H54 (cell line): ENCODE results near the gene FAT2.

ENCODE experiments used
- DNase-seq: peaks from one replicate; pipeline ENCODE4 v3.0.0; 2011; ENCODE audit warnings: low spot score, mixed read lengths; ENCODE audit not compliant: insufficient read length
- FAIRE-seq: peaks from 3 replicates; lab custom pipeline; 2011; peaks lifted over from hg19 to GRCh38; lab: Jason Lieb, UNC
- POLR2A ChIP-seq: IDR thresholded peaks from 2 replicates; pipeline ENCODE4 v1.6.1; 2011; ENCODE audit warnings: low read depth, mild to moderate bottlenecking, low read length

Gene FAT2

DNA sequence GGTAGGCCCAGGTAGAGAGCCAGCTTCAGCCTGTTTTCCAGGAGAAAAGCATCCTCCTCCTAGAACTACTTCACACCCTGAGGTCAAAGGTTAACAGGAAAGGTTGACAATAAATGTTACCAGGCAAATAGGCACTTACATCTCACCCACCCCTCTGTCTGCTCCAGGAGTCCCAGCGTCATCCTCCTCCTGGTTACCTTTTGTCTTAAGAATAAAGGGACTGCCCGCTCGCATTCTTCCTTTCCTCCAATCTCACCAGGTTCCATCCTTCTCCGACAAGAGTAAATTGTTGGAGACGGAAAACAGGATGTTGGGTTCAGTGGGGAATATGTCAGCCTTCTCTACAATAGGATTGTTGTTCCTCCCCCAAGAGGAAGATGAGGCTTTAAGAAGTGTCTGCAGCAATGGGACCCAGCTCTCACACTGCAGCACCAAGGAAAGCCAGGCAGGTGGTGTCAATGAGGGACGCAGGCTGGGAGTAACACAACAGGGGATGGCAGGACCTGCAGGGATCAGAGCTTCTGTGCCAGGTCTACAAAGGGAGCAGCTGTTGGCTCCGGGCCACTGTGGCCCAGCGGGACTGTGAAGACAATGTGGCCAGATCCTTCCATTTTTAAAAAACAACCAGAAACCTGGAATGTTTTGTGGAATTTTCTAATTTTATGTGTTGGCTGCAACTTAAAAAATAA lies 29.0 kb downstream of the FAT2 start:
- FAIRE-seq: no peak

GRCh38 chr5:151557951-151558350 lies 33.2 kb downstream of the FAT2 start:
- DNase-seq (no peak), FAIRE-seq (no peak)
- no peak for TF ChIP-seq POLR2A

More for the DNA sequence above, 29.0 kb downstream of the FAT2 start:
- DNase-seq: no peak
- no peak for TF ChIP-seq POLR2A

GRCh38 chr5:151557466-151557865 lies 33.7 kb downstream of the FAT2 start:
- FAIRE-seq (no peak), DNase-seq (no peak)
- TF ChIP-seq POLR2A: no peak

GRCh38 chr5:151556806-151557205 lies 34.3 kb downstream of the FAT2 start:
- no peak for TF ChIP-seq POLR2A
- DNase-seq (no peak), FAIRE-seq (no peak)

DNA sequence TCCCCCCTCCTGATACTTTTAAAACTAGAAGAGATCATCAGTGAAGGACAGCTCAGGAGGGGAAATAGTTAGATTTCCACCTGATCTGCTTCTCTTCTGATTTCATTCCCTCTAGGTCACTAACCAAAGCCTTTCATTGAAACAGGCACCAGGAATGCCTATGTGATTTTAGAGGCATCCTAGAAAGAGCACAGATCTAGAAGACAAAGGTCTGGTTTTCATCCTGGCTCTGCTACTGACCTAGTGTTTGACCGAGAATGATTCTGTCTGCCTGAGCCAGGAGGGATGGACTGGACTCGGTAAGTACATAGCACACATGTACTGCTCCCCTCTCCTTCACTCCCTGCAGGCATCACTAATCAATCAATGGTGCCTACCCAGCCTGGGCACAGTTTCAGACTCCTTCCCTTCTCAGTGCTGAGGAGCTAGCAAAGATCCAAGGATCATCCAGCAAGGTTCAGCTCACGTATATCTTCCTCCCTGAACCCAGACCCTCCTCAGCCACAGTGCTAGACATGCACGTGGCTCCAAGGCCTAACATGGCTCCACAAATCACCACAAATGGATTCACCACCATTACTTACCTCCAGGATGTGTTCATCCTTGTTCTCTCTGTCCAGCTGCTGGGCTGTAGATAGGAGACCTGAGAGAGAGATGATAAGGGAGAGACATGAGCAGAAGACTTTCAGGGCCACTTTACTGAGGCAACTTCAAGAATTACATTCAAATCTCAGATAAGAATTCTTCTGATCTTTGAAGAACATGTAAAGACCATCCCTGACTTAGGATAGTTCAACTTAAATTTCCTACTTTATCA lies 35.2 kb downstream of the FAT2 start:
- FAIRE-seq: no peak
- no peak for DNase-seq
- no peak for TF ChIP-seq POLR2A

- no peak for TF ChIP-seq POLR2A
- DNase-seq (no peak), FAIRE-seq (no peak)
Observed at GRCh38 chr5:151553695-151554094, 37.4 kb downstream of the FAT2 start.

DNA sequence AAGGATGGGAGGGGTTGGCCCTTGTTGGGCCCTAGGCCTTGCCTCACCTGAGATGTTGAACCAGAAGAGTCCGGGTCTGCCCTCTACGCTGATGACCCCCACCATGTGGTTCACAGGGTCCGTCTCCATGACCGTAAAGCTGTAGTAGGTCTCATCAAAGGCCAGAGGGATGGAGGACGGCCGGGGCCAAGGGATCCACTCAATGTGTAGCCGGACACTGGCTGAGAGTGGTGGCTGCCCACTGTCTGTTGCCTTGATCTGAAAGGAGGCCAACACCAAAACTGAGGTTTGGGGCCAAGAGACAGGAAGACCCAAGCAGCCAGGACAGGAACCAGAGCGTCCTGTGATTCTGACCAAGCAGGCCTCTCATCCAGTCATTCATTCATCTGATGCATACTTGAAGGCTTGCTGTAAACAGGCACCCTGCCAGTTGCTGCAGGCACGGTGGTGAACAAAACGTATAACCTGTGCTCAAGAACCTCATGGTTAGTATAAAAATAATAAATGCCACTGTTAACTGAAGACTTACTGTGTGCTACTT lies 37.9 kb downstream of the FAT2 start:
- no peak for TF ChIP-seq POLR2A
- DNase-seq (no peak), FAIRE-seq (no peak)

- no peak for FAIRE-seq
- DNase-seq: no peak
Observed at GRCh38 chr5:151551985-151552384, 39.1 kb downstream of the FAT2 start.

DNA sequence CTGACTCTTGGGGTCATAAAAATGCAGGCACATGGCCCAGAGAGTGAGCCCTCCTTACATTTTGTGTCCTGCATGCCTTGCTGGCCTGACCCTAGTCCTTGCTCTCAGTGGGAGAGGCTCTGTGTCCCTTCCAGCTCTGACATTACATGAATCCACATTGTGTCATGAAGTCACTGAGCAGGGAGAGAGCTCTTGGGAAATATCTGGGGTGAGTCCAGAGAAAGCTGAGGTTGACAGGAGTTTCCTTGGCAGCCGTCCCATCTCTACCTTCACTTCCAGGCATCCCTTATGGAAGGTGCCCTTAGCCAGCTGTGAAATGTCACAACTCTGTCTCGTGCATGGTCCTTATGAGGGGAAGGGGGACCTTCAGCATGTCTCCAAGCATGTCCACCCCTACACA lies 41.0 kb downstream of the FAT2 start:
- no peak for TF ChIP-seq POLR2A
- DNase-seq: no peak
- no peak for FAIRE-seq

More at GRCh38 chr5:151551985-151552384, 39.1 kb downstream of the FAT2 start:
- no peak for TF ChIP-seq POLR2A

GRCh38 chr5:151549713-151550112 lies 41.4 kb downstream of the FAT2 start:
- DNase-seq (no peak), FAIRE-seq (no peak)
- TF ChIP-seq POLR2A: no peak

DNA sequence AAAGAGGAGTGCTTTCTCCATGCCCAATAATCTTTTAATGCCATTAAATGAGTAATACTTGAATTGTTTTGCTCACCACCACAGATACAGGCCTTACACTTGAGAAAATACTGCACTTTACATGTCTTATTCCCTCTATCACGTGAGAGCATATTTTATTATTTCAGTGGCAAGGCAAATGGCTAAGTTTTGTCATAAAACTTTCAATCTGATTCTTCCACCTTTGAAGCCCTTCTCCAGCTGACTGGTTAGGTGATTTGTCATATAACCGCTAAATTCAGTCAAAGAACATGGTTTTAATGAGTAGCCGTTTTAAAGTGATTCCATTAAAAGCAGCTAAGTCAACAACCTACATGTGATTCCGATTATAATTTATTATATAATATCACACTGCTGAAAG lies 43.8 kb downstream of the FAT2 start:
- FAIRE-seq (no peak), DNase-seq (no peak)
- no peak for TF ChIP-seq POLR2A

- FAIRE-seq (no peak), DNase-seq (no peak)
- no peak for TF ChIP-seq POLR2A
Observed at GRCh38 chr5:151541571-151541970, 49.6 kb downstream of the FAT2 start.
